HepG2 (cell line): ENCODE results near the gene RTBDN. TPM values are rescaled to one million over a fixed set of nuclear protein-coding genes. Genes with fewer than 3 reads are reported as not detected.

Experiments used
- AHR ChIP-seq: IDR thresholded peaks from 2 replicates; pipeline ENCODE4 v1.6.1; 2018; ENCODE audit warnings: missing genetic modification reagents, missing compliant biosample characterization
- GATAD2A ChIP-seq: IDR thresholded peaks from 2 replicates; pipeline ENCODE4 v1.6.1; 2016
- KMT2A ChIP-seq: sonication (generic); formaldehyde crosslinking; IDR thresholded peaks from 2 replicates; pipeline ENCODE4 v1.4.0; 2020; ENCODE audit warnings: missing genetic modification reagents
- NFIC ChIP-seq: IDR thresholded peaks from 2 replicates; pipeline ENCODE4 v1.6.1; 2012; ENCODE audit warnings: mild to moderate bottlenecking, low read length, inconsistent platforms
- POGZ ChIP-seq: sonication (generic); formaldehyde crosslinking; IDR thresholded peaks from 2 replicates; pipeline ENCODE4 v1.4.0; 2020; ENCODE audit warnings: mild to moderate bottlenecking, missing genetic modification reagents
- PRMT3 ChIP-seq: sonication (generic); formaldehyde crosslinking; IDR thresholded peaks from 2 replicates; pipeline ENCODE4 v1.8.1; 2022; ENCODE audit warnings: low read depth, mild to moderate bottlenecking, moderate library complexity, missing genetic modification reagents, borderline replicate concordance
- RBAK ChIP-seq: sonication (generic); formaldehyde crosslinking; IDR thresholded peaks from 2 replicates; pipeline ENCODE4 v1.5.1; 2020; ENCODE audit warnings: mild to moderate bottlenecking, missing genetic modification reagents
- ZNF33A ChIP-seq: sonication (generic); formaldehyde crosslinking; IDR thresholded peaks from 2 replicates; pipeline ENCODE4 v1.5.1; 2020; ENCODE audit warnings: missing genetic modification reagents, mild to moderate bottlenecking, moderate library complexity, borderline replicate concordance
- ZNF343 ChIP-seq: sonication (generic); formaldehyde crosslinking; IDR thresholded peaks from 2 replicates; pipeline ENCODE4 v1.4.0; 2020; ENCODE audit warnings: mild to moderate bottlenecking, missing genetic modification reagents
- ZNF549 ChIP-seq: sonication (generic); formaldehyde crosslinking; IDR thresholded peaks from 2 replicates; pipeline ENCODE4 v1.5.0; 2020; ENCODE audit warnings: missing genetic modification reagents
- ZNF619 ChIP-seq: sonication (generic); formaldehyde crosslinking; IDR thresholded peaks from 2 replicates; pipeline ENCODE4 v1.4.0; 2020; ENCODE audit warnings: mild to moderate bottlenecking, missing genetic modification reagents
- ZNF782 ChIP-seq: sonication (generic); formaldehyde crosslinking; IDR thresholded peaks from 2 replicates; pipeline ENCODE4 v1.4.0; 2020; ENCODE audit warnings: missing genetic modification reagents, mild to moderate bottlenecking, borderline replicate concordance
- ZSCAN20 ChIP-seq: sonication (generic); formaldehyde crosslinking; IDR thresholded peaks from 2 replicates; pipeline ENCODE4 v1.4.0; 2020; ENCODE audit warnings: missing genetic modification reagents, mild to moderate bottlenecking, borderline replicate concordance
- polyA plus RNA-seq, 8 experiments: library from polyadenylated mRNA; depleted of rRNA in 3 of 8; stranded (reverse) in 7 of 8; unstranded in 1 of 8; fragments of >200 nt; fragmentation: Illumina TruSeq in 4 of 8; extraction: Trizol in 4 of 8; gene quantifications; 2 replicates each; pipeline versions ENCODE4 v1.2.1 to v1.2.3, GENCODE V29; 2011 to 2016; ENCODE audit warnings: low read depth in 4 of 8, missing spikeins in 1 of 8, mixed read lengths in 1 of 8; ENCODE audit not compliant: insufficient read depth in 1 of 8
- total RNA-seq, 5 experiments: library from RNA; depleted of rRNA; stranded (reverse); fragments of >200 nt; fragmentation: Illumina TruSeq; extraction: Trizol; gene quantifications; 2 replicates each; pipeline ENCODE4 v1.2.3, GENCODE V29; 2016; ENCODE audit warnings: low read depth in 1 of 5
- TF ChIP-seq, protein P1 (sequence below): sonication (generic); formaldehyde crosslinking; IDR thresholded peaks from 2 replicates; pipeline ENCODE4 v1.4.0; 2020; ENCODE audit warnings: missing genetic modification reagents, borderline replicate concordance
- TF ChIP-seq, protein P2 (sequence below): sonication (generic); formaldehyde crosslinking; IDR thresholded peaks from 2 replicates; pipeline ENCODE4 v1.4.0; 2020; ENCODE audit warnings: missing genetic modification reagents, borderline replicate concordance
- TF ChIP-seq, protein P3 (sequence below): sonication (generic); formaldehyde crosslinking; IDR thresholded peaks from 2 replicates; pipeline ENCODE4 v1.8.0; 2022; ENCODE audit warnings: low read depth, missing genetic modification reagents
- TF ChIP-seq, protein P4 (sequence below): sonication (generic); formaldehyde crosslinking; IDR thresholded peaks from 2 replicates; pipeline ENCODE4 v1.5.1; 2020; ENCODE audit warnings: missing genetic modification reagents, mild to moderate bottlenecking, borderline replicate concordance
- TF ChIP-seq, protein P5 (sequence below): sonication (generic); formaldehyde crosslinking; IDR thresholded peaks from 2 replicates; pipeline ENCODE4 v1.5.0; 2020; ENCODE audit warnings: mild to moderate bottlenecking, missing genetic modification reagents, moderate library complexity
- TF ChIP-seq, protein P6 (sequence below): sonication (generic); formaldehyde crosslinking; IDR thresholded peaks from 2 replicates; pipeline ENCODE4 v1.5.0; 2020; ENCODE audit warnings: missing genetic modification reagents

The RTBDN gene
- total and polyA plus RNA-seq, 2 of the 13 experiments (the other 11 are each of a cell fraction or from before 2014, with no cell fraction given), result 0.27 to 0.48 TPM

DNA sequence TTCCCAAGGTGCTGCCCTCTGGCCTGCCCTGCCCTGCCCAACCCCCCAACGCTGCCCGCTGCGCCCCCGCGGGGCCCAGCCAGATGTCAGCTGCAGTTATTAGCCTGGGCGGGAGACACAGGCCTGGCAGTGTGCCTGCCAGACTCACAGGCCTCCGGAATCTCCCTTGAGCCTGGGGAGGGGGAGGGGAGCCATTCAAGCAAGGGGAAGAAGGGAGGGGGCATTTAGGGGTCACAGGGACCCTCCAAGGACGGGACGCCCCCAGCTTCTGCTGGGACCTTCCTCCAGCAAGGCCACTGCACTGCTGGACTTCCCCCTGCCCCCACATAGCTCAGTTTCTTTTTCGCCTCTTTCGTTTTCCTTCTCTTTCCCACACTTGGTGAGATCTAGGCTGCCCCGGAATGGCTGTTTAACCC is 45.7 kb downstream of the RTBDN start (continued):
- TF ChIP-seq, protein P1, sequence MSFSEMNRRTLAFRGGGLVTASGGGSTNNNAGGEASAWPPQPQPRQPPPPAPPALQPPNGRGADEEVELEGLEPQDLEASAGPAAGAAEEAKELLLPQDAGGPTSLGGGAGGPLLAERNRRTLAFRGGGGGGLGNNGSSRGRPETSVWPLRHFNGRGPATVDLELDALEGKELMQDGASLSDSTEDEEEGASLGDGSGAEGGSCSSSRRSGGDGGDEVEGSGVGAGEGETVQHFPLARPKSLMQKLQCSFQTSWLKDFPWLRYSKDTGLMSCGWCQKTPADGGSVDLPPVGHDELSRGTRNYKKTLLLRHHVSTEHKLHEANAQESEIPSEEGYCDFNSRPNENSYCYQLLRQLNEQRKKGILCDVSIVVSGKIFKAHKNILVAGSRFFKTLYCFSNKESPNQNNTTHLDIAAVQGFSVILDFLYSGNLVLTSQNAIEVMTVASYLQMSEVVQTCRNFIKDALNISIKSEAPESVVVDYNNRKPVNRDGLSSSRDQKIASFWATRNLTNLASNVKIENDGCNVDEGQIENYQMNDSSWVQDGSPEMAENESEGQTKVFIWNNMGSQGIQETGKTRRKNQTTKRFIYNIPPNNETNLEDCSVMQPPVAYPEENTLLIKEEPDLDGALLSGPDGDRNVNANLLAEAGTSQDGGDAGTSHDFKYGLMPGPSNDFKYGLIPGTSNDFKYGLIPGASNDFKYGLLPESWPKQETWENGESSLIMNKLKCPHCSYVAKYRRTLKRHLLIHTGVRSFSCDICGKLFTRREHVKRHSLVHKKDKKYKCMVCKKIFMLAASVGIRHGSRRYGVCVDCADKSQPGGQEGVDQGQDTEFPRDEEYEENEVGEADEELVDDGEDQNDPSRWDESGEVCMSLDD, result no peak; the same call in 1 of the 2 replicates
- no peak for TF ChIP-seq ZNF549 (CRISPR knock-in tag)
- TF ChIP-seq, protein P2, sequence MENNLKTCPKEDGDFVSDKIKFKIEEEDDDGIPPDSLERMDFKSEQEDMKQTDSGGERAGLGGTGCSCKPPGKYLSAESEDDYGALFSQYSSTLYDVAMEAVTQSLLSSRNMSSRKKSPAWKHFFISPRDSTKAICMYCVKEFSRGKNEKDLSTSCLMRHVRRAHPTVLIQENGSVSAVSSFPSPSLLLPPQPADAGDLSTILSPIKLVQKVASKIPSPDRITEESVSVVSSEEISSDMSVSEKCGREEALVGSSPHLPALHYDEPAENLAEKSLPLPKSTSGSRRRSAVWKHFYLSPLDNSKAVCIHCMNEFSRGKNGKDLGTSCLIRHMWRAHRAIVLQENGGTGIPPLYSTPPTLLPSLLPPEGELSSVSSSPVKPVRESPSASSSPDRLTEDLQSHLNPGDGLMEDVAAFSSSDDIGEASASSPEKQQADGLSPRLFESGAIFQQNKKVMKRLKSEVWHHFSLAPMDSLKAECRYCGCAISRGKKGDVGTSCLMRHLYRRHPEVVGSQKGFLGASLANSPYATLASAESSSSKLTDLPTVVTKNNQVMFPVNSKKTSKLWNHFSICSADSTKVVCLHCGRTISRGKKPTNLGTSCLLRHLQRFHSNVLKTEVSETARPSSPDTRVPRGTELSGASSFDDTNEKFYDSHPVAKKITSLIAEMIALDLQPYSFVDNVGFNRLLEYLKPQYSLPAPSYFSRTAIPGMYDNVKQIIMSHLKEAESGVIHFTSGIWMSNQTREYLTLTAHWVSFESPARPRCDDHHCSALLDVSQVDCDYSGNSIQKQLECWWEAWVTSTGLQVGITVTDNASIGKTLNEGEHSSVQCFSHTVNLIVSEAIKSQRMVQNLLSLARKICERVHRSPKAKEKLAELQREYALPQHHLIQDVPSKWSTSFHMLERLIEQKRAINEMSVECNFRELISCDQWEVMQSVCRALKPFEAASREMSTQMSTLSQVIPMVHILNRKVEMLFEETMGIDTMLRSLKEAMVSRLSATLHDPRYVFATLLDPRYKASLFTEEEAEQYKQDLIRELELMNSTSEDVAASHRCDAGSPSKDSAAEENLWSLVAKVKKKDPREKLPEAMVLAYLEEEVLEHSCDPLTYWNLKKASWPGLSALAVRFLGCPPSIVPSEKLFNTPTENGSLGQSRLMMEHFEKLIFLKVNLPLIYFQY (CRISPR knock-in tag), result no peak
- TF ChIP-seq, protein P3, sequence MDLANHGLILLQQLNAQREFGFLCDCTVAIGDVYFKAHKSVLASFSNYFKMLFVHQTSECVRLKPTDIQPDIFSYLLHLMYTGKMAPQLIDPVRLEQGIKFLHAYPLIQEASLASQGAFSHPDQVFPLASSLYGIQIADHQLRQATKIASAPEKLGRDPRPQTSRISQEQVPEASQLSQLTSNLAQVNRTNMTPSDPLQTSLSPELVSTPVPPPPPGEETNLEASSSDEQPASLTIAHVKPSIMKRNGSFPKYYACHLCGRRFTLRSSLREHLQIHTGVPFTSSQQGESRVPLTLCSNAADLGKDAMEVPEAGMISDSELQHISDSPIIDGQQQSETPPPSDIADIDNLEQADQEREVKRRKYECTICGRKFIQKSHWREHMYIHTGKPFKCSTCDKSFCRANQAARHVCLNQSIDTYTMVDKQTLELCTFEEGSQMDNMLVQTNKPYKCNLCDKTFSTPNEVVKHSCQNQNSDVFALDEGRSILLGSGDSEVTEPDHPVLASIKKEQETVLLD (CRISPR knock-in tag), result no peak
- TF ChIP-seq RBAK, result no peak
- TF ChIP-seq, protein P4, sequence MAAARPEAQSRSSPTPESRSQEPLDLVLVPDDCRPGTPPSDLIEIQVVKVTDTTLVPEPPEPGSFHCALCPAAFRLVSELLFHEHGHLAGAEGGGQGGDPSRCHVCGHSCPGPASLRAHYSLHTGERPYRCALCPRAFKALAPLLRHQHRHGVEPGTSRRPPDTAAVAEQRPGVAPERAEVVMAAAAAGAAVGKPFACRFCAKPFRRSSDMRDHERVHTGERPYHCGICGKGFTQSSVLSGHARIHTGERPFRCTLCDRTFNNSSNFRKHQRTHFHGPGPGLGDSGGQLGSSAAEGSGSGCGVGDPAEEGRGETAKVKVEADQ (CRISPR knock-in tag), result no peak
- TF ChIP-seq KMT2A (CRISPR knock-in tag), result no peak
- TF ChIP-seq ZNF782 (CRISPR knock-in tag), result no peak
- no peak for TF ChIP-seq ZNF343 (CRISPR knock-in tag)
- TF ChIP-seq, protein P5, sequence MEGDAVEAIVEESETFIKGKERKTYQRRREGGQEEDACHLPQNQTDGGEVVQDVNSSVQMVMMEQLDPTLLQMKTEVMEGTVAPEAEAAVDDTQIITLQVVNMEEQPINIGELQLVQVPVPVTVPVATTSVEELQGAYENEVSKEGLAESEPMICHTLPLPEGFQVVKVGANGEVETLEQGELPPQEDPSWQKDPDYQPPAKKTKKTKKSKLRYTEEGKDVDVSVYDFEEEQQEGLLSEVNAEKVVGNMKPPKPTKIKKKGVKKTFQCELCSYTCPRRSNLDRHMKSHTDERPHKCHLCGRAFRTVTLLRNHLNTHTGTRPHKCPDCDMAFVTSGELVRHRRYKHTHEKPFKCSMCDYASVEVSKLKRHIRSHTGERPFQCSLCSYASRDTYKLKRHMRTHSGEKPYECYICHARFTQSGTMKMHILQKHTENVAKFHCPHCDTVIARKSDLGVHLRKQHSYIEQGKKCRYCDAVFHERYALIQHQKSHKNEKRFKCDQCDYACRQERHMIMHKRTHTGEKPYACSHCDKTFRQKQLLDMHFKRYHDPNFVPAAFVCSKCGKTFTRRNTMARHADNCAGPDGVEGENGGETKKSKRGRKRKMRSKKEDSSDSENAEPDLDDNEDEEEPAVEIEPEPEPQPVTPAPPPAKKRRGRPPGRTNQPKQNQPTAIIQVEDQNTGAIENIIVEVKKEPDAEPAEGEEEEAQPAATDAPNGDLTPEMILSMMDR, result peak; percentile 41; the same call in 1 of the 2 replicates
- TF ChIP-seq, protein P6, sequence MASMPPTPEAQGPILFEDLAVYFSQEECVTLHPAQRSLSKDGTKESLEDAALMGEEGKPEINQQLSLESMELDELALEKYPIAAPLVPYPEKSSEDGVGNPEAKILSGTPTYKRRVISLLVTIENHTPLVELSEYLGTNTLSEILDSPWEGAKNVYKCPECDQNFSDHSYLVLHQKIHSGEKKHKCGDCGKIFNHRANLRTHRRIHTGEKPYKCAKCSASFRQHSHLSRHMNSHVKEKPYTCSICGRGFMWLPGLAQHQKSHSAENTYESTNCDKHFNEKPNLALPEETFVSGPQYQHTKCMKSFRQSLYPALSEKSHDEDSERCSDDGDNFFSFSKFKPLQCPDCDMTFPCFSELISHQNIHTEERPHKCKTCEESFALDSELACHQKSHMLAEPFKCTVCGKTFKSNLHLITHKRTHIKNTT, result no peak
- TF ChIP-seq AHR (CRISPR knock-in tag), result no peak
- 0 out of 2 replicates have a peak, but pooled peaks have one; percentile 45 for TF ChIP-seq GATAD2A (CRISPR knock-in tag)
- no peak for TF ChIP-seq ZNF619 (CRISPR knock-in tag)
- TF ChIP-seq ZSCAN20 (CRISPR knock-in tag), result no peak
- no peak for TF ChIP-seq ZNF33A (CRISPR knock-in tag)
- TF ChIP-seq PRMT3, result no peak
- no peak for TF ChIP-seq POGZ (CRISPR knock-in tag)
- TF ChIP-seq NFIC, result no peak
